Measurements from ENCODE around the gene SNCAIP.

GRCh38 chr5:122375801-122376200, 63.8 kb downstream of the SNCAIP start:
- no peak for TF ChIP-seq CTCF (IDR thresholded peaks at IDR 0.05; ENCODE audit: low read depth, low read length)
- no peak for TF ChIP-seq POLR2A (IDR thresholded peaks at IDR 0.05; ENCODE audit: extremely low read depth, insufficient read length)
- no peak for TF ChIP-seq MYC (IDR thresholded peaks at IDR 0.05; ENCODE audit: low read depth, low read length)
